ENCODE results near the gene ABHD5.

The ABHD5 gene

DNA sequence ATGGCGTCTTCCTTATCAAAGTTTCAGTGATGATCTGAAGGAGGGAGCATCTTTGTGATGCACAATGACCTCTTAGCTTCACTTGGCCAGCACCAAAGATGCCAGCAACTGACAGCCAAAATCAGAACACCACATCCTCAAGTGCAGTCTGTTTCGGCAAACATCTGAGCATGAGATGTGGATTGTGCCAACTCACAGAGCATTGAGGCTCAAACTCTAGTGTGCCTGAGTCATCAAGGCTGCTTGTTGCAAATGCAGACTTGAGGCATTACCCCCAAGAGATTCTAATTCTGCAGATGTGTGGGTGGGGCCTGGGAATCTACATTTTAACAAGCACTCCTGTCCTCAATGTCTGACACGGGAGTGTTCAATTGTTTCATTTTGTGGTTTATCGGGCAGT is 35.8 kb downstream of the ABHD5 start:
- ChIA-PET CTCF (interaction anchor here (1.3 kb wide), 1 partner anchor 128 kb away, joined by 3 read pairs; no protein-coding TSS in a partner anchor), POLR2A (no interaction called here)
- TF ChIP-seq, protein P1, sequence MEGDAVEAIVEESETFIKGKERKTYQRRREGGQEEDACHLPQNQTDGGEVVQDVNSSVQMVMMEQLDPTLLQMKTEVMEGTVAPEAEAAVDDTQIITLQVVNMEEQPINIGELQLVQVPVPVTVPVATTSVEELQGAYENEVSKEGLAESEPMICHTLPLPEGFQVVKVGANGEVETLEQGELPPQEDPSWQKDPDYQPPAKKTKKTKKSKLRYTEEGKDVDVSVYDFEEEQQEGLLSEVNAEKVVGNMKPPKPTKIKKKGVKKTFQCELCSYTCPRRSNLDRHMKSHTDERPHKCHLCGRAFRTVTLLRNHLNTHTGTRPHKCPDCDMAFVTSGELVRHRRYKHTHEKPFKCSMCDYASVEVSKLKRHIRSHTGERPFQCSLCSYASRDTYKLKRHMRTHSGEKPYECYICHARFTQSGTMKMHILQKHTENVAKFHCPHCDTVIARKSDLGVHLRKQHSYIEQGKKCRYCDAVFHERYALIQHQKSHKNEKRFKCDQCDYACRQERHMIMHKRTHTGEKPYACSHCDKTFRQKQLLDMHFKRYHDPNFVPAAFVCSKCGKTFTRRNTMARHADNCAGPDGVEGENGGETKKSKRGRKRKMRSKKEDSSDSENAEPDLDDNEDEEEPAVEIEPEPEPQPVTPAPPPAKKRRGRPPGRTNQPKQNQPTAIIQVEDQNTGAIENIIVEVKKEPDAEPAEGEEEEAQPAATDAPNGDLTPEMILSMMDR (IDR thresholded peaks at IDR 0.05; ENCODE audit: insufficient read depth, low read length, missing control alignments) = no peak
- H3K4me3 ChIP-seq (ENCODE audit: low read depth, low read length) = no peak overlapping the region
- no peak for DNase-seq (ENCODE audit: low read depth, low spot score)

DNA sequence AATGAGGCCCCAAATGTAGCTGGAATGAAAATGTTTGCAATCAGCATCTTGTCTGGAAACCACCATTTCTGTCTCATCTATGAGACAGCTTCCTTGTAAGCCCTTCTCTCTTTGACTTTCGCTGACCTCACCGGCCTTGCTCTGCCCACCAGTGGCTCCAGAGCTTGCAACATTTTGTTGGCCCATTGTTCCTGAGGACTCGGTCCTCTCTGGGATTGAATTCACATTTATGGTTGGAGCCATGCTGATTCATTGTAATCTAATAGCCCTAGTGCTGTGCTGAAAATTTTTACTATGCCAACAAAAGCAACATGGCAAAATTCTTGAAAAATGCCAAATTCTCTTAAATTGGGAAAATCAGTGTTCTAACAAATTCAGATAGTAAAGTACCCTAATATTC is 37.2 kb downstream of the ABHD5 start:
- POLR2A ChIA-PET = no interaction called here
- H3K4me3 ChIP-seq (ENCODE audit: low read depth, low read length) = no peak overlapping the region
- TF ChIP-seq, protein P1 (IDR thresholded peaks at IDR 0.05; ENCODE audit: insufficient read depth, low read length, missing control alignments) = no peak
- CTCF ChIA-PET = no interaction called here
- no peak for DNase-seq (ENCODE audit: low read depth, low spot score)

DNA sequence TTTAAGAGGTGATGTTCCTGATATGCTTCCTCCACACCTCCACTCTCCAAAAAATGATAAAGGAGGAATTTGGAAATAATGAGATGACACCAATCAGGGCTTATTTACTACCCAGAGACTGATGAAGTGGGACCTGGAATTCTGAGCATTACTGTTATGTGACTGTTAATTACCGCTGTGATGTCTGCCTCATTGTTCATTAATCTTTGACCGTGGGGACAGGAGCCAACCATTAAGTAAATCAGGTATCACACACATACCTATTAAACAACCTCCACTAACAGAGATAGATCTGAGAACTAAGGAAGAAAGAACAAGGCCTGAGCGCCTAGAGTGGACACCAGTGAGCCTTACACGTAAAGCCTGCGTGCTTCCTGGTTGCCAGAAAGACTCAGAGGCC is 37.7 kb downstream of the ABHD5 start:
- DNase-seq (ENCODE audit: low read depth, low spot score) = no peak
- CTCF ChIA-PET = interaction anchor here (1.3 kb wide), 1 partner anchor 14 kb away, joined by 3 read pairs; no protein-coding TSS in a partner anchor
- H3K4me3 ChIP-seq (ENCODE audit: low read depth, low read length) = no peak overlapping the region
- POLR2A ChIA-PET = no interaction called here
- TF ChIP-seq, protein P1 (IDR thresholded peaks at IDR 0.05; ENCODE audit: insufficient read depth, low read length, missing control alignments) = no peak

DNA sequence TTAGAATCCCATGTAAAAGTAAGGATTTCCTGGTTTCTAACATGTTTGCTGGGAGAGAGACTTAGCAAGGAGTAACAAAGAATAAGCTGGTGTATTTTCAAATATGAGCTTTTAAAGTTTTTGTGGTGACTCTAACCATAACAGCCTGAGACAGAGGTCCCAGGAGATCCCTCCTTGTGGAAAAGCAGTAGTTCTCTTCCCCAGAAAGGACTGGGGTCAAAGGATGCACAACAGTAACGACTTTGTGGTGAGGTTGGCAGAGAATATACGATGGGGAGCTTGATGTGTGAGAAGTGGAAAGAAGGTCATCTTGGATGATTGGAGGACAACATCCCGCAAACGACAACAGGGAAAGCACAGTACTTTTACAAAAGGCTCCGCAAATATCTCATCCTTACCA is 38.2 kb downstream of the ABHD5 start:
- H3K4me3 ChIP-seq (ENCODE audit: low read depth, low read length) = no peak overlapping the region
- DNase-seq (ENCODE audit: low read depth, low spot score) = no peak
- ChIA-PET POLR2A (no interaction called here), CTCF (interaction anchor here (1.3 kb wide), 1 partner anchor 15 kb away, joined by 3 read pairs; no protein-coding TSS in a partner anchor)
- TF ChIP-seq, protein P1 (IDR thresholded peaks at IDR 0.05; ENCODE audit: insufficient read depth, low read length, missing control alignments) = no peak

DNA sequence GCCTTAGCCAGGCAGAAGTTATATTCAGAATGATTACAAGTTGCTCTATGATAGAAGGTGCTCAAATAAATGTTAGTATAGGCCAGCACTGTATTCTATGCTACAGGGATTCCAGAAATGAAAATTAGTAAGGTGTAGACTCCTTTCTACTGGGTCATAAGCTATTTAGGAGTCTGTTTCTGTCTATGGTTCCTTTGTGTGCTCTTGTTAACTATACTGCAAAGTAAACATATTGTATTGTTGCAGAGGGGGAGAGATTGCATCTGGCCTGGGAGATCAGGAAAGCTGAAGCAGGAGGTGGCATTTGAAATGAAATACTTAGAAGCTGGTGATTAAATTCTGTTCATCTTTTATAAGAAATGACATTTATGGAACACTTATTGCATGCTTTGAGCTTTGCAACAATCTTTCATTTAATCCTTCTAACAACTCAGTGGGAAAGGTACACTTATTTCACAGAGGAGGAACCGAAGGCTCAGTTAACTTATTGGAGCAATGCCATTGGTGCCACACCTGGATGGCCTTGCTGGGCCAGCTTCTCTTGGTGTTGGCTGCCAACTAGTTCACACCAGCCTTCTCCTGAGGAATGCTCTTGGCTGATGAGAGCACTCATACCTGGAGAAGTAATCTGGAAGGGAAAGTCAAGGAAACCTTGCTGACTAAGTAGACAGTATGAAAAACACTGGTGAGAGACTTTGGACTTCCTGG is 39.1 kb downstream of the ABHD5 start:
- no peak for DNase-seq (ENCODE audit: low read depth, low spot score)
- POLR2A ChIA-PET = no interaction called here
- CTCF ChIA-PET = interaction anchor here (1.3 to 1.4 kb wide), 2 partner anchors 16 to 21 kb away, joined by 3 read pairs; no protein-coding TSS in a partner anchor
- no peak overlapping the region for H3K4me3 ChIP-seq (ENCODE audit: low read depth, low read length)
- TF ChIP-seq, protein P1 (IDR thresholded peaks at IDR 0.05; ENCODE audit: insufficient read depth, low read length, missing control alignments) = no peak

DNA sequence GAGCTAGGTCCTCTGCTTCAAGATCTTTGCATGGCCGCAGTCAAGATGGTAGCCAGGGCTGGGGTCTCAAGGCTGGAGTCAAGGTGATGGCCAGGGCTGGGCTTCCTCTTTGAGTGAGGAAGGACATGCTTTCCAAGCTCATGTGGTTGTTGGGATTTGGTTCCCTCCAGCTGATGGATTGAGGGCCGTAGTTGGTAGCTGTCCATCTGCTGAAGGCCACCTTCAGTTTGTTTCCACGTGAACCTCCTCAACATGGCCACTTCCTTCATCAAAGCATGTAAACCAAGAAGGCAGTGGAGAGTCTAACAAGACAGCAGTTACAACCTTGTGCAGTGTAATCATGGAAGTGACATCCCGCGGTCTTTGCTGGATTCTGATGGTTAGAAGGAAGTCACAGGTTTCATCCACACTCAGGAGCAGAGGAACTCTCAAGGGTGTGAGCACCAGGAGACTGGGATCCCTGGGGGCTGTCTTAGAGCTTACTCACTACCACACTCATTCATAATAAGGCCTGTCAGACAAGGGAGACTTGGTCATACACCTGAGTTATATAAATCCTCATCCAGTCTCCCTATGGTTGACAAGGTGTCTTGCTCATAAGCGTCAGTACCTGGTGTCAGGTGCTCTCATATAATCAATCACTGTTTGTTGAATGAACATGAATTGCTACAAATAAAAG is 42.1 kb downstream of the ABHD5 start:
- ChIA-PET CTCF (interaction anchor here (1.3 to 2.2 kb wide), 3 partner anchors 8 to 466 kb away, joined by 5 read pairs; no protein-coding TSS in a partner anchor), POLR2A (no interaction called here)
- no peak for DNase-seq (ENCODE audit: low read depth, low spot score)
- H3K4me3 ChIP-seq (ENCODE audit: low read depth, low read length) = no peak overlapping the region
- TF ChIP-seq, protein P1 (IDR thresholded peaks at IDR 0.05; ENCODE audit: insufficient read depth, low read length, missing control alignments) = no peak
